SK-N-SH treated with all-trans-retinoic acid at 6 μM for 48 hours (cell line): ENCODE measurements around the gene CBARP.

ENCODE experiments used
- ATAC-seq: fragments of 200-7000 bp; cut with Tn5 transposase; 3 replicates; pipeline ENCODE4 v1.9.1; 2020; ENCODE audit warnings: mild to moderate bottlenecking, moderate library complexity
- ARNTL ChIP-seq: fragments of 450-650 bp; formaldehyde crosslinking; IDR thresholded peaks from 2 replicates; pipeline ENCODE4 v1.5.0; 2020; ENCODE audit warnings: low read depth, mild to moderate bottlenecking, moderate library complexity, borderline replicate concordance
- BACH2 ChIP-seq: fragments of 250-450 bp; sonication (Bioruptor Pico); IDR thresholded peaks from 2 replicates; pipeline ENCODE4 v1.9.0; 2021; ENCODE audit warnings: mild to moderate bottlenecking, borderline replicate concordance
- CREB5 ChIP-seq: fragments of 250-450 bp; sonication (Bioruptor Pico); IDR thresholded peaks from 2 replicates; pipeline ENCODE4 v1.5.1; 2020; ENCODE audit warnings: low read depth, mild to moderate bottlenecking, moderate library complexity
- CSDC2 ChIP-seq: fragments of 250-450 bp; sonication (Bioruptor Pico); IDR thresholded peaks from 2 replicates; pipeline ENCODE4 v1.5.0; 2020; ENCODE audit warnings: mild to moderate bottlenecking, moderate library complexity
- GLIS3 ChIP-seq: fragments of 250-450 bp; sonication (Bioruptor Pico); IDR thresholded peaks from 2 replicates; pipeline ENCODE4 v1.5.0; 2020; ENCODE audit warnings: mild to moderate bottlenecking, moderate library complexity
- ISL1 ChIP-seq: fragments of 250-450 bp; sonication (Bioruptor Pico); IDR thresholded peaks from 2 replicates; pipeline ENCODE4 v2.1.2; 2022; ENCODE audit warnings: mild to moderate bottlenecking, moderate library complexity
- OSR1 ChIP-seq: fragments of 250-450 bp; sonication (Bioruptor Pico); IDR thresholded peaks from 2 replicates; pipeline ENCODE4 v1.8.0; 2022; ENCODE audit warnings: moderate library complexity, mild to moderate bottlenecking, inconsistent platforms
- PPARA ChIP-seq: fragments of 250-450 bp; sonication (Bioruptor Pico); IDR thresholded peaks from 2 replicates; pipeline ENCODE4 v1.5.0; 2020; ENCODE audit warnings: mild to moderate bottlenecking, borderline replicate concordance
- RARB ChIP-seq: fragments of 250-450 bp; sonication (Bioruptor Pico); IDR thresholded peaks from 2 replicates; pipeline ENCODE4 v1.8.0; 2021; ENCODE audit warnings: mild to moderate bottlenecking, moderate library complexity
- SNAI2 ChIP-seq: fragments of 250-450 bp; sonication (Bioruptor Pico); IDR thresholded peaks from 2 replicates; pipeline ENCODE4 v1.5.0; 2020; ENCODE audit warnings: mild to moderate bottlenecking, moderate library complexity
- TCF4 ChIP-seq: fragments of 250-450 bp; sonication (Bioruptor Pico); IDR thresholded peaks from 2 replicates; pipeline ENCODE4 v1.8.0; 2021; ENCODE audit warnings: mild to moderate bottlenecking, moderate library complexity, borderline replicate concordance
- TOX ChIP-seq: fragments of 250-450 bp; sonication (Bioruptor Pico); IDR thresholded peaks from 2 replicates; pipeline ENCODE4 v1.8.0; 2021; ENCODE audit warnings: mild to moderate bottlenecking, moderate library complexity, borderline replicate concordance
- ZC3H10 ChIP-seq: fragments of 250-450 bp; sonication (Bioruptor Pico); IDR thresholded peaks from 2 replicates; pipeline ENCODE4 v1.5.1; 2021; ENCODE audit warnings: mild to moderate bottlenecking, moderate library complexity
- ZFP3 ChIP-seq: fragments of 250-450 bp; sonication (Bioruptor Pico); IDR thresholded peaks from 2 replicates; pipeline ENCODE4 v1.5.0; 2020; ENCODE audit warnings: mild to moderate bottlenecking, moderate library complexity
- ZFP30 ChIP-seq: fragments of 450-650 bp; formaldehyde crosslinking; IDR thresholded peaks from 2 replicates; pipeline ENCODE4 v1.5.0; 2022; ENCODE audit warnings: mild to moderate bottlenecking, moderate library complexity
- ZNF565 ChIP-seq: fragments of 450-650 bp; formaldehyde crosslinking; conservative IDR thresholded peaks from 2 replicates; pipeline ENCODE4 v1.5.0; 2020; ENCODE audit warnings: low read depth, mild to moderate bottlenecking, moderate library complexity
- ZNF70 ChIP-seq: fragments of 450-650 bp; formaldehyde crosslinking; IDR thresholded peaks from 2 replicates; pipeline ENCODE4 v1.5.0; 2020; ENCODE audit warnings: mild to moderate bottlenecking, moderate library complexity
- ZNF8 ChIP-seq: fragments of 450-650 bp; formaldehyde crosslinking; IDR thresholded peaks from 2 replicates; pipeline ENCODE4 v1.5.0; 2020; ENCODE audit warnings: mild to moderate bottlenecking, moderate library complexity
- TF ChIP-seq, protein P1 (sequence below): fragments of 250-450 bp; sonication (Bioruptor Pico); IDR thresholded peaks from 2 replicates; pipeline ENCODE4 v1.8.0; 2021; ENCODE audit warnings: low read depth, mild to moderate bottlenecking, moderate library complexity, borderline replicate concordance
- TF ChIP-seq, protein P2 (sequence below): fragments of 250-450 bp; sonication (Bioruptor Pico); IDR thresholded peaks from 2 replicates; pipeline ENCODE4 v1.8.0; 2020; ENCODE audit warnings: mild to moderate bottlenecking, moderate library complexity, borderline replicate concordance

Gene CBARP

DNA sequence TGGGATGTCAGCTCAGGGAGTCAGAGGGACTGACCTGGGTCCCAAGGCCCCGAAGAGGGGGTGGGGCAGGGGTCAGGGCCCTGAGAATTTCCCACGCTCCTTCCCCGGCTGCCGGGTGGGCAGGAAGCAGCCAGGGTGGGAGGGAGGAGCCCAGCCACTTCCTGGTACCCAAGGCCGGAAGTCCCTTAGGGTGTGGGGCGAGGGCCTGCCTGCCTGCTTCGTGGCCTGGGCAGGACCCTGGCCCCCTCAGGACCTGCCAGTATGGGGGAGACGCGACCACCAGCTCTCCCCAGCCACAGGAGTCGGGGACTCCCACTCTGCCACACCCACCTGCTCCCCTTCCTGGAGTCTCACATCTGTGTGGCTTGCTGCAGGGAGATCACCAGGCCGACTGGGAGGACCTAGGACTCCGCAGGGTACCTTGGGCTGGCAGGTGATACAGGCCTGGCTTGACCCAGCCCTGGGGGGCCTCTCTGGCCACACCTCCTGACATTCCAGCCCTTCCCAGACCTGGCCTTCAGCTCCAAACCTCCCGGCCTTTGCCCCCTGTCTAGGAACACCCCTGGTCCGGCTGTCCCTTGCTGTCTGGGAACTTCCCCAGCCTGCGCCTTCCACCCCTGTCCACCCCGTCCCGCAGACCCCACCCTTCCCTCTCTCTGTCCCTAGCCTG is 21.5 kb upstream of the CBARP start (continued):
- TF ChIP-seq SNAI2 (CRISPR knock-in tag) (no peak), ZFP30 (CRISPR knock-in tag) (peak; percentile 19; the same call in 1 of the 2 replicates), ZNF70 (0 out of 2 replicates have a peak, but pooled peaks have one; percentile 42), ZFP3 (CRISPR knock-in tag) (0 out of 2 replicates have a peak, but pooled peaks have one; percentile 37), OSR1 (CRISPR knock-in tag) (no peak), RARB (peak; percentile 95), ZC3H10 (peak; percentile 62; the same call in 1 of the 2 replicates)
- TF ChIP-seq, protein P1, sequence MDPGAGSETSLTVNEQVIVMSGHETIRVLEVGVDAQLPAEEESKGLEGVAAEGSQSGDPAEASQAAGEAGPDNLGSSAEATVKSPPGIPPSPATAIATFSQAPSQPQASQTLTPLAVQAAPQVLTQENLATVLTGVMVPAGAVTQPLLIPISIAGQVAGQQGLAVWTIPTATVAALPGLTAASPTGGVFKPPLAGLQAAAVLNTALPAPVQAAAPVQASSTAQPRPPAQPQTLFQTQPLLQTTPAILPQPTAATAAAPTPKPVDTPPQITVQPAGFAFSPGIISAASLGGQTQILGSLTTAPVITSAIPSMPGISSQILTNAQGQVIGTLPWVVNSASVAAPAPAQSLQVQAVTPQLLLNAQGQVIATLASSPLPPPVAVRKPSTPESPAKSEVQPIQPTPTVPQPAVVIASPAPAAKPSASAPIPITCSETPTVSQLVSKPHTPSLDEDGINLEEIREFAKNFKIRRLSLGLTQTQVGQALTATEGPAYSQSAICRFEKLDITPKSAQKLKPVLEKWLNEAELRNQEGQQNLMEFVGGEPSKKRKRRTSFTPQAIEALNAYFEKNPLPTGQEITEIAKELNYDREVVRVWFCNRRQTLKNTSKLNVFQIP (CRISPR knock-in tag): no peak
- TF ChIP-seq, protein P2, sequence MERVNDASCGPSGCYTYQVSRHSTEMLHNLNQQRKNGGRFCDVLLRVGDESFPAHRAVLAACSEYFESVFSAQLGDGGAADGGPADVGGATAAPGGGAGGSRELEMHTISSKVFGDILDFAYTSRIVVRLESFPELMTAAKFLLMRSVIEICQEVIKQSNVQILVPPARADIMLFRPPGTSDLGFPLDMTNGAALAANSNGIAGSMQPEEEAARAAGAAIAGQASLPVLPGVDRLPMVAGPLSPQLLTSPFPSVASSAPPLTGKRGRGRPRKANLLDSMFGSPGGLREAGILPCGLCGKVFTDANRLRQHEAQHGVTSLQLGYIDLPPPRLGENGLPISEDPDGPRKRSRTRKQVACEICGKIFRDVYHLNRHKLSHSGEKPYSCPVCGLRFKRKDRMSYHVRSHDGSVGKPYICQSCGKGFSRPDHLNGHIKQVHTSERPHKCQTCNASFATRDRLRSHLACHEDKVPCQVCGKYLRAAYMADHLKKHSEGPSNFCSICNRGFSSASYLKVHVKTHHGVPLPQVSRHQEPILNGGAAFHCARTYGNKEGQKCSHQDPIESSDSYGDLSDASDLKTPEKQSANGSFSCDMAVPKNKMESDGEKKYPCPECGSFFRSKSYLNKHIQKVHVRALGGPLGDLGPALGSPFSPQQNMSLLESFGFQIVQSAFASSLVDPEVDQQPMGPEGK: peak; percentile 76

DNA sequence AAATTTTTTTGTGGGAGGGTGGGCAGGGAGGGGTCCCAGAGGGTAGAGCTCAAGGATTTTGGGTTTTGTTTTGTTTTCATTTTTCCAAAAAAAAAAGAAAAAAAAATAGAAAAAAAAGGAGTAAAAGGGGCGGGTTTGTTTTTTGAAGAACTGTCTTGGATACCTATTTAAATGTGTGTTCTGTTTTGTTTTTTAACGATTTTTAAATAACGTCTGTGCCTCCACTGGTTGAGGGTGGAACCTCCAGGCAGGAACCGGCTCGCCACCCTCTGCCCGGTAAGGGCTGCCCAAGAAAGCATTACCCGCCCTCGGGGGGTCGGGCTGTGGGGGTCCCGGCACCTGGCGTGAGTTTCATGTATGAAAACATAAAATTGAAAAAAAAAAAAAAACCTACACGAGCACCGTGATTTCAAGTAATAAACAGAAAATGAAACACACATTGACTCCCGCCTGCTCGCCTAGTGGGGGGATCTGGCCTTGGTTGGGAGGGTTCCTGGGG is 21.0 kb upstream of the CBARP start:
- ATAC-seq: no peak
- TF ChIP-seq RARB (no peak), TOX (no peak), ZNF70 (no peak)
- TF ChIP-seq, protein P2: no peak

DNA sequence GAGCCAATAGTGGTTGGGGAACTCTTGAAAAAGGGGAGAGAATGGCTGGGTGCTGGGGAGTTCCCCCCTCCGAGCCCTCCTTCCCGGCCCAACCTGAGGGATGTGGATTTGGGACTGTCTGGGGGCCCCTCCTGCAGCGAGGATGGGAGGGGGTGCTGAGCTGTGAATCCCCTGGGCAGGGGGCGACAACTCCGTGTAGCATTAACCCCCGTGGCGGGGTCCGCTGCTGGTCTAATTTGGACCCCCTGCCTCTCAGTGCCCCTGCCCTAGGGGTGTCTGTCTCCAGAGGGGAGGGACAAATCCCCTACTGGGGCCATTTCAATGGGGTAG is 20.3 kb upstream of the CBARP start:
- ATAC-seq: no peak

GRCh38 chr19:1257475-1258162 is 19.8 kb upstream of the CBARP start:
- ATAC-seq: no peak
- TF ChIP-seq, protein P1 (CRISPR knock-in tag): no peak
- no peak for TF ChIP-seq ZNF565 (CRISPR knock-in tag)
- no peak for TF ChIP-seq ZNF70
- no peak for TF ChIP-seq TCF4 (CRISPR knock-in tag)
- no peak for TF ChIP-seq ZFP30 (CRISPR knock-in tag)
- TF ChIP-seq, protein P2: no peak
- no peak for TF ChIP-seq ISL1 (CRISPR knock-in tag)
- no peak for TF ChIP-seq ARNTL (CRISPR knock-in tag)
- no peak for TF ChIP-seq ZC3H10
- TF ChIP-seq TOX: no peak
- no peak for TF ChIP-seq ZFP3 (CRISPR knock-in tag)
- no peak for TF ChIP-seq PPARA
- TF ChIP-seq ZNF8: no peak
- no peak for TF ChIP-seq CREB5 (CRISPR knock-in tag)
- no peak for TF ChIP-seq SNAI2 (CRISPR knock-in tag)
- no peak for TF ChIP-seq BACH2
- no peak for TF ChIP-seq CSDC2 (CRISPR knock-in tag)

More for the DNA sequence above, 20.3 kb upstream of the CBARP start:
- no peak for TF ChIP-seq GLIS3 (CRISPR knock-in tag)
- TF ChIP-seq ZNF565 (CRISPR knock-in tag): no peak
- TF ChIP-seq TOX: no peak
- no peak for TF ChIP-seq ARNTL (CRISPR knock-in tag)
- no peak for TF ChIP-seq BACH2
